Panc1 (cell line): ENCODE data around the gene EFHB. TPM values are rescaled to one million over a fixed set of nuclear protein-coding genes. Genes with fewer than 3 reads are reported as not detected.
"Not testable (repeated sequence)": the region's sequence is repeated elsewhere in the genome, so short reads cannot be mapped to it uniquely, and the experiment has no call there.

Experiments
- ATAC-seq: fragments of 200-7000 bp; cut with Tn5 transposase; 2 replicates; pipeline ENCODE4 v1.9.1; 2020; ENCODE audit warnings: mild to moderate bottlenecking, moderate library complexity
- BruUV-seq: library from RNA; stranded (reverse); fragments of 400-500 nt; replicated peaks from 2 replicates; lab custom pipeline; 2021; lab: Mats Ljungman, UMichigan
- CTCF ChIA-PET: fragments of 300-600 bp; sonication (Branson Sonifier 250); formaldehyde crosslinking; loops from one replicate; lab custom pipeline; 2022; ENCODE audit warnings: antibody characterized with exemption; lab: Charles Lee
- POLR2A ChIA-PET: fragments of 300-600 bp; sonication (Branson Sonifier 250); formaldehyde crosslinking; loops from one replicate; lab custom pipeline; 2022; ENCODE audit warnings: antibody characterized with exemption; lab: Charles Lee
- DNase-seq: peaks from one replicate; pipeline ENCODE4 v3.0.0-alpha.2; 2010; ENCODE audit warnings: low read depth, low spot score
- H3K27ac ChIP-seq: 2 replicates; pipeline ENCODE4 v1.5.1; 2011; ENCODE audit warnings: mild to moderate bottlenecking, low read length, inconsistent platforms
- H3K27me3 ChIP-seq: fragments of 200-500 bp; sonication (Bioruptor generic); 2 replicates; pipeline ENCODE4 v1.6.0; 2014; ENCODE audit warnings: low read length, inconsistent platforms; ENCODE audit not compliant: control insufficient read depth, insufficient read depth
- H3K36me3 ChIP-seq: fragments of 200-500 bp; sonication (Bioruptor generic); 2 replicates; pipeline ENCODE4 v1.5.1; 2014; ENCODE audit warnings: inconsistent platforms, mild to moderate bottlenecking, low read length, moderate library complexity; ENCODE audit not compliant: control insufficient read depth, insufficient read depth
- H3K4me1 ChIP-seq: 2 replicates; pipeline ENCODE4 v1.5.1; 2011; ENCODE audit warnings: inconsistent platforms, mild to moderate bottlenecking, low read length, moderate library complexity; ENCODE audit not compliant: control insufficient read depth, insufficient read depth
- H3K4me3 ChIP-seq, 2 experiments: 2 replicates each; pipeline ENCODE4 v1.5.1; 2011 to 2012; ENCODE audit warnings: low read depth in 2 of 2, low read length in 2 of 2, mild to moderate bottlenecking in 2 of 2, inconsistent platforms in 1 of 2, moderate library complexity in 1 of 2
- H3K9me3 ChIP-seq: fragments of 200-500 bp; sonication (Bioruptor generic); 2 replicates; pipeline ENCODE4 v1.5.1; 2014; ENCODE audit warnings: low read depth, mild to moderate bottlenecking, inconsistent platforms, low read length, moderate library complexity; ENCODE audit not compliant: control insufficient read depth, insufficient read depth
- POLR2AphosphoS5 ChIP-seq: IDR thresholded peaks from 2 replicates; pipeline ENCODE4 v1.6.1; 2012; ENCODE audit warnings: mild to moderate bottlenecking, low read depth, low read length, moderate library complexity
- REST ChIP-seq, 2 experiments: IDR thresholded peaks; 2 replicates each; pipeline ENCODE4 v1.6.1; 2011 to 2012; ENCODE audit warnings: low read depth in 2 of 2, control low read depth in 1 of 2, low read length in 1 of 2, mild to moderate bottlenecking in 1 of 2, moderate library complexity in 1 of 2; ENCODE audit not compliant: insufficient read depth in 1 of 2
- SIN3A ChIP-seq: IDR thresholded peaks from 2 replicates; pipeline ENCODE4 v1.6.1; 2012; ENCODE audit warnings: low read depth, mild to moderate bottlenecking, low read length, moderate library complexity, borderline replicate concordance; ENCODE audit not compliant: insufficient read depth
- TCF7L2 ChIP-seq: IDR thresholded peaks from 2 replicates; pipeline ENCODE4 v1.6.1; 2011; ENCODE audit warnings: mild to moderate bottlenecking, low read depth, low read length, inconsistent platforms
- in situ Hi-C: cut with HindIII; loops from 2 replicates; pipeline ENCODE4 v1.10.0; 2016; ENCODE audit warnings: low sequenced_read_pairs, low pct_unique_long_range_greater_than_20kb
- intact Hi-C: fragments of 100-400 bp; cut with micrococcal nuclease; formaldehyde crosslinking; loops from one replicate; pipeline ENCODE4 v1.10.0; 2022; ENCODE audit not compliant: unreplicated experiment
- total RNA-seq: library from RNA; stranded (reverse); gene quantifications from one replicate; pipeline ENCODE4 v1.2.1, GENCODE V29; 2021; ENCODE audit not compliant: unreplicated experiment
- TF ChIP-seq, protein P1 (sequence below): fragments of 450-650 bp; IDR thresholded peaks from 2 replicates; pipeline ENCODE4 v1.5.1; 2017; ENCODE audit warnings: mild to moderate bottlenecking

EFHB gene
- total RNA-seq, 1 experiment from 2014 or later: 0.46 TPM

GRCh38 chr3:19957354-19957753 lies 23.3 kb upstream of the EFHB start:
- H3K27ac ChIP-seq, BruUV-seq, H3K4me3 ChIP-seq, in situ Hi-C loops, intact Hi-C loops, H3K9me3 ChIP-seq, H3K27me3 ChIP-seq, ATAC-seq, H3K4me1 ChIP-seq, DNase-seq, POLR2A ChIA-PET, CTCF ChIA-PET, H3K36me3 ChIP-seq: not testable (repeated sequence)

DNA sequence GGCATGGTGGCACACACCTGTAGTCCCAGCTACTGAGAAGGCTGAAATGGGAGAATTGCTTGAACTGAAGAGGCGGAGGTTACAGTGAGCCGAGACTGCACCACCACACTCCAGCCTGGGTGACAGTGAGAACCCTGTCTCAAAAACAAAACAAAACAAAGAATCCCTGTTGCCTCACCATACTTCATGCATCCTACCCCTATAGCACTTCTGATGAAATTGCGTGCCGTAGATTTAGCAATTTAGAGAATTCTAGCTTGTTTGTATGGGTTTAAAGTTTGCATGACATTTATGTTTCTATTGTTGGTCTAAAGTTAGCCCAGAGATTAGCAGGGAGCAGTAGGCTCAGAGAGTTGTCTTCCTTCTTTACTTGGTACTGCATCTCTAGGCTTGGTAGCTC lies 20.7 kb upstream of the EFHB start:
- BruUV-seq: no TSS peak
- DNase-seq: no peak
- in situ Hi-C loops: no loop called here
- ATAC-seq: no peak
- Histone ChIP-seq H3K27ac (no peak overlapping the region), H3K4me1 (peaks cover 2% of the 10 kb centered on the region), H3K27me3 (no peaks in the 10 kb centered on the region), H3K9me3 (no peaks in the 10 kb centered on the region), H3K36me3 (no peaks in the 10 kb centered on the region; the same call in 1 of the 2 replicates), H3K4me3 (no peak overlapping the region)
- ChIA-PET CTCF (no interaction called here), POLR2A (no interaction called here)
- intact Hi-C loops: no loop called here
- TF ChIP-seq SIN3A (no peak), REST (IDR thresholded peaks at IDR 0.05; ENCODE audit: insufficient read depth in 1 of 2, low read depth in 2 of 2, low read length in 1 of 2) (no peak), POLR2AphosphoS5 (no peak), TCF7L2 (no peak)
- TF ChIP-seq, protein P1, sequence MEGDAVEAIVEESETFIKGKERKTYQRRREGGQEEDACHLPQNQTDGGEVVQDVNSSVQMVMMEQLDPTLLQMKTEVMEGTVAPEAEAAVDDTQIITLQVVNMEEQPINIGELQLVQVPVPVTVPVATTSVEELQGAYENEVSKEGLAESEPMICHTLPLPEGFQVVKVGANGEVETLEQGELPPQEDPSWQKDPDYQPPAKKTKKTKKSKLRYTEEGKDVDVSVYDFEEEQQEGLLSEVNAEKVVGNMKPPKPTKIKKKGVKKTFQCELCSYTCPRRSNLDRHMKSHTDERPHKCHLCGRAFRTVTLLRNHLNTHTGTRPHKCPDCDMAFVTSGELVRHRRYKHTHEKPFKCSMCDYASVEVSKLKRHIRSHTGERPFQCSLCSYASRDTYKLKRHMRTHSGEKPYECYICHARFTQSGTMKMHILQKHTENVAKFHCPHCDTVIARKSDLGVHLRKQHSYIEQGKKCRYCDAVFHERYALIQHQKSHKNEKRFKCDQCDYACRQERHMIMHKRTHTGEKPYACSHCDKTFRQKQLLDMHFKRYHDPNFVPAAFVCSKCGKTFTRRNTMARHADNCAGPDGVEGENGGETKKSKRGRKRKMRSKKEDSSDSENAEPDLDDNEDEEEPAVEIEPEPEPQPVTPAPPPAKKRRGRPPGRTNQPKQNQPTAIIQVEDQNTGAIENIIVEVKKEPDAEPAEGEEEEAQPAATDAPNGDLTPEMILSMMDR: no peak

DNA sequence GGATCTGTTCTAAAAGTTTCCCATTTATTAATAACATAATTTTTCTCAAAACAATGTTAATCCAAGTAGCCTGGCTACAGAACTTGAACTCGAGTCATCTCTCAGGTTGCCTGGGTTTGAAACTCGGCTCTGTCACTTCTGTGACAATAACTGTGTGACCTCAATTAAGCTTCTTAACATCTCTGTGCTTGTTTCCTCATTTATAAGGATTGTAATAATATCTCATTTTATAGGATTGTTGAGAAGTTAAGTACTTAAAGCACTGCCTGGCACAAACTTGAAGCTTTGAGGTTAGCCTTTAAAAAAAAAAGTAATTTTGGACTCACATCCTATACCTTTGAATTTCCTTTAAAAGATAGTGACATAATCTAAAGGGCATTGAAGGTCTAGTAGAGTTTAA lies 16.3 kb upstream of the EFHB start:
- BruUV-seq: no TSS peak
- Histone ChIP-seq H3K36me3 (peaks cover 7% of the 10 kb centered on the region), H3K4me1 (peaks cover 8% of the 10 kb centered on the region), H3K4me3 (no peak overlapping the region), H3K27me3 (no peaks in the 10 kb centered on the region), H3K9me3 (no peaks in the 10 kb centered on the region), H3K27ac (no peak overlapping the region)
- TF ChIP-seq POLR2AphosphoS5 (no peak), REST (IDR thresholded peaks at IDR 0.05; ENCODE audit: insufficient read depth in 1 of 2, low read depth in 2 of 2, low read length in 1 of 2) (no peak), SIN3A (no peak), TCF7L2 (no peak)
- TF ChIP-seq, protein P1: no peak
- ATAC-seq (no peak), DNase-seq (no peak)
- ChIA-PET POLR2A (no interaction called here), CTCF (no interaction called here)
- in situ Hi-C loops (no loop called here), intact Hi-C loops (no loop called here)
